Measurements from ENCODE around the gene SIGLEC5.

Gene SIGLEC5

GRCh38 chr19:51595190-51596175, 34.7 kb downstream of the SIGLEC5 start:
- no peak for TF ChIP-seq REST (IDR thresholded peaks at IDR 0.05; ENCODE audit: insufficient replicate concordance, low read depth)
- TF ChIP-seq SPI1 (IDR thresholded peaks at IDR 0.05; ENCODE audit: borderline replicate concordance, low read depth), result peak; percentile 55; the same call in 1 of the 2 replicates
- DNase-seq (ENCODE audit: low read depth in 1 of 2, low spot score in 1 of 2), result peak; percentile 49 to 56
- no peaks in the 10 kb centered on the region for H3K27me3 ChIP-seq (ENCODE audit: insufficient read depth, poor library complexity, severe bottlenecking)
- no peak overlapping the region for H3K4me3 ChIP-seq (replicated peaks; ENCODE audit: insufficient read depth, low read length)
- H3K27ac ChIP-seq (replicated peaks), result no peak overlapping the region

GRCh38 chr19:51594774-51595109, 35.5 kb downstream of the SIGLEC5 start:
- H3K27me3 ChIP-seq (ENCODE audit: insufficient read depth, poor library complexity, severe bottlenecking), result no peaks in the 10 kb centered on the region
- peak overlapping the region; percentile 44 for H3K27ac ChIP-seq (replicated peaks)
- no peak for DNase-seq (ENCODE audit: low read depth in 1 of 2, low spot score in 1 of 2)
- peak overlapping the region; percentile 63 for H3K4me3 ChIP-seq (replicated peaks; ENCODE audit: insufficient read depth, low read length)
- no peak for TF ChIP-seq REST (IDR thresholded peaks at IDR 0.05; ENCODE audit: insufficient replicate concordance, low read depth)
- TF ChIP-seq GABPA (IDR thresholded peaks at IDR 0.05; ENCODE audit: low read depth), result no peak
- no peak for TF ChIP-seq POLR2AphosphoS5 (IDR thresholded peaks at IDR 0.05; ENCODE audit: low read depth)
- no peak for TF ChIP-seq SPI1 (IDR thresholded peaks at IDR 0.05; ENCODE audit: borderline replicate concordance, low read depth)
- no peak for TF ChIP-seq CTCF (IDR thresholded peaks at IDR 0.05; ENCODE audit: insufficient read depth, low read length)

GRCh38 chr19:51593969-51594773, 36.0 kb downstream of the SIGLEC5 start:
- TF ChIP-seq CTCF (IDR thresholded peaks at IDR 0.05; ENCODE audit: insufficient read depth, low read length) (no peak), REST (IDR thresholded peaks at IDR 0.05; ENCODE audit: insufficient replicate concordance, low read depth) (peak; percentile 17), GABPA (IDR thresholded peaks at IDR 0.05; ENCODE audit: low read depth) (peak; percentile 46; the same call in 1 of the 2 replicates), SPI1 (IDR thresholded peaks at IDR 0.05; ENCODE audit: borderline replicate concordance, low read depth) (no peak), POLR2AphosphoS5 (IDR thresholded peaks at IDR 0.05; ENCODE audit: low read depth) (peak; percentile 49; the same call in 1 of the 2 replicates)
- peak overlapping the region; percentile 44 for H3K27ac ChIP-seq (replicated peaks)
- H3K27me3 ChIP-seq (ENCODE audit: insufficient read depth, poor library complexity, severe bottlenecking), result no peaks in the 10 kb centered on the region
- H3K4me3 ChIP-seq (replicated peaks; ENCODE audit: insufficient read depth, low read length), result peak overlapping the region; percentile 63
- peak; percentile 93 to 98 for DNase-seq (ENCODE audit: low read depth in 1 of 2, low spot score in 1 of 2)
